Neural progenitor cell (in vitro differentiated cells): ENCODE data around the gene DOCK3.

Source experiments
- EZH2 ChIP-seq: fragments of 200-600 bp; sonication (generic); IDR thresholded peaks from 2 replicates; pipeline ENCODE4 v1.6.1; 2017; ENCODE audit warnings: antibody characterized with exemption, mild to moderate bottlenecking, moderate library complexity
- EZH2phosphoT487 ChIP-seq: fragments of 200-600 bp; sonication (generic); IDR thresholded peaks from 2 replicates; pipeline ENCODE4 v1.6.1; 2017; ENCODE audit warnings: antibody characterized with exemption
- TF ChIP-seq, protein P1 (sequence below): fragments of 200-600 bp; sonication (generic); IDR thresholded peaks from 2 replicates; pipeline ENCODE4 v1.5.1; 2017; ENCODE audit warnings: antibody characterized with exemption, mild to moderate bottlenecking

DNA sequence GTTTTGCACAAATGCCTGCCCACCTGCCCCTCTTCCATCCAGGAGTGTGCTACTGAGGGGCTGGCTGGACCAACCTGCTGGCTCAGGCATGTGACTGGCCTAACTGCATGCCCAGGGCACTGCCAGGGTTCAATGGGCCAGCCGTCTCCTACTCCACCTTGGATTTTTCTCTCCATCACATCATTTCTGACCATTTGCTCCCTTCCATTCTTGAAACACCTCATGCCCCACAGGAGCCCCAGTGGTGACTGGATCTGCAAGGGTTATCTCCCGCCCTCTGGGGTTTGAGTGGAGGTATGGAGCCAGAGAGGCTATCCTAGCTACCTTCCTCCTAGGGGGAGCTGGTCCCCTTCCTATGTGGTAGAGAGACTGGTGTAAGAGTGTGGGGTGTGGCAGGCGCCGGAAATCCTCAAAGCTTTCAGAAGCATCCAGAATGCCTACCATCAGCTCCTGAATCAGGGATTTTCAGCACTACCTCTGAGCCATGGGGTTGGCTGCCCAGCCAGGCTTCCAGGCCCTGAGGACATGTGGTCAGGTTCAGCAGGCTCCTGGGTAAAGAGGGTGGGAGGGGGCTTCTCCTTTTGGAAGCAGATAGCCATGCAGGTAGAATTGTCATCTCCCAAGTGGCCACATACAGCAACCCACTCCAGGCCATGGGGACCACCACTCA, 707.5 kb downstream of the DOCK3 start:
- TF ChIP-seq, protein P1, sequence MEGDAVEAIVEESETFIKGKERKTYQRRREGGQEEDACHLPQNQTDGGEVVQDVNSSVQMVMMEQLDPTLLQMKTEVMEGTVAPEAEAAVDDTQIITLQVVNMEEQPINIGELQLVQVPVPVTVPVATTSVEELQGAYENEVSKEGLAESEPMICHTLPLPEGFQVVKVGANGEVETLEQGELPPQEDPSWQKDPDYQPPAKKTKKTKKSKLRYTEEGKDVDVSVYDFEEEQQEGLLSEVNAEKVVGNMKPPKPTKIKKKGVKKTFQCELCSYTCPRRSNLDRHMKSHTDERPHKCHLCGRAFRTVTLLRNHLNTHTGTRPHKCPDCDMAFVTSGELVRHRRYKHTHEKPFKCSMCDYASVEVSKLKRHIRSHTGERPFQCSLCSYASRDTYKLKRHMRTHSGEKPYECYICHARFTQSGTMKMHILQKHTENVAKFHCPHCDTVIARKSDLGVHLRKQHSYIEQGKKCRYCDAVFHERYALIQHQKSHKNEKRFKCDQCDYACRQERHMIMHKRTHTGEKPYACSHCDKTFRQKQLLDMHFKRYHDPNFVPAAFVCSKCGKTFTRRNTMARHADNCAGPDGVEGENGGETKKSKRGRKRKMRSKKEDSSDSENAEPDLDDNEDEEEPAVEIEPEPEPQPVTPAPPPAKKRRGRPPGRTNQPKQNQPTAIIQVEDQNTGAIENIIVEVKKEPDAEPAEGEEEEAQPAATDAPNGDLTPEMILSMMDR, result no peak
- TF ChIP-seq EZH2 (no peak), EZH2phosphoT487 (no peak)
